VCaP (cell line): ENCODE measurements around the gene ZBTB26.
A peak's percentile ranks its signal among the peaks of the same experiment; 100 is the strongest.

Source experiments
- H3K27ac ChIP-seq: fragments of 450-650 bp; 2 replicates; pipeline ENCODE4 v1.5.1; 2017
- TF ChIP-seq, protein P1 (sequence below): fragments of 450-650 bp; conservative IDR thresholded peaks from 2 replicates; pipeline ENCODE4 v1.5.1; 2017; ENCODE audit warnings: mild to moderate bottlenecking, moderate library complexity

Gene ZBTB26

DNA sequence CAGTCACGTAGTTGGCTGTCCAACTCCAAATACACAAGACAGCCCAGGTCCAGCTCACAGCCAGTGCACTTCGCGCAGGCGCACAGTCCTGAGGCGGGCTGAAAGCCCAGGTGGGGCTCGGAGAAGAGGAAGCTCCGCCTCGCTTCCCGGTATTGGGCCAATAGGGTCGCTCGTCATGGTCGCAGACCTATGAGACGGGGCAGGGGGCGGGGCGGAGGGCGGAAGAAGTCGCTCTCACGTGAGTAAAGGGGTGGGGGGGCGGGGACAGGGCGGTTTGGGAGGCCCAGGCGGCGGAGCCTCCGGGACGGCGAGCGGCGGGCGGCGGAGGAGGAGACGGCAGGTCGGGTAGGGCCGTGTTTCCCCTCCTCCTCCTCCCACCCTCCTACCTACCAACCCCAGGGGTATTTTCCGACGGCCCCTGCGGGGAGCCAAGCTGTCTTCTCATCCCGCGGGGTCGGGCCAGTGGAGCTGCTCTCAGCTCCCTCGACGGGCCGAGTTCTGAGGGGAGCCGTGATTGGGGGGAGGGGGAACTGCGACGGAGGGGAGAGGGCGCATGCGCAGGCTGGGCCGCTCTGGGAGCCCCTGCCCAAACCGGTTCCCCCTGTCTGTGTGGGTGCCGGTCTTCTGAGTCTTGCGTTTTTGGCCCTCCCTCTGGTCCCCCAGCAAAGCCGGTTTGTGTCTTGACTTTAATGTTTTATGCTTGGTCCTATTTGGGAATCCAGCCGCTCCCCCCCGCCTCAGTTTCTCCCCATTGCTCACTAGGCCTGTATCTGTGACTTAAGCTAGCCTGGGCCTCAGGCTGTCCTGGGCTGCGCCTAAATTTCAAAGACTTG is 9.7 kb upstream of the ZBTB26 start, which contains the start of gene RABGAP1:
TSS of gene RABGAP1 (plus strand) at position 272 of the 833 bp plus-strand sequence. CDS start 16,040 bp downstream, outside the sequence.
- H3K27ac ChIP-seq = peak within 1 kb of the TSS; percentile 91
- TF ChIP-seq, protein P1, sequence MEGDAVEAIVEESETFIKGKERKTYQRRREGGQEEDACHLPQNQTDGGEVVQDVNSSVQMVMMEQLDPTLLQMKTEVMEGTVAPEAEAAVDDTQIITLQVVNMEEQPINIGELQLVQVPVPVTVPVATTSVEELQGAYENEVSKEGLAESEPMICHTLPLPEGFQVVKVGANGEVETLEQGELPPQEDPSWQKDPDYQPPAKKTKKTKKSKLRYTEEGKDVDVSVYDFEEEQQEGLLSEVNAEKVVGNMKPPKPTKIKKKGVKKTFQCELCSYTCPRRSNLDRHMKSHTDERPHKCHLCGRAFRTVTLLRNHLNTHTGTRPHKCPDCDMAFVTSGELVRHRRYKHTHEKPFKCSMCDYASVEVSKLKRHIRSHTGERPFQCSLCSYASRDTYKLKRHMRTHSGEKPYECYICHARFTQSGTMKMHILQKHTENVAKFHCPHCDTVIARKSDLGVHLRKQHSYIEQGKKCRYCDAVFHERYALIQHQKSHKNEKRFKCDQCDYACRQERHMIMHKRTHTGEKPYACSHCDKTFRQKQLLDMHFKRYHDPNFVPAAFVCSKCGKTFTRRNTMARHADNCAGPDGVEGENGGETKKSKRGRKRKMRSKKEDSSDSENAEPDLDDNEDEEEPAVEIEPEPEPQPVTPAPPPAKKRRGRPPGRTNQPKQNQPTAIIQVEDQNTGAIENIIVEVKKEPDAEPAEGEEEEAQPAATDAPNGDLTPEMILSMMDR = no peak

DNA sequence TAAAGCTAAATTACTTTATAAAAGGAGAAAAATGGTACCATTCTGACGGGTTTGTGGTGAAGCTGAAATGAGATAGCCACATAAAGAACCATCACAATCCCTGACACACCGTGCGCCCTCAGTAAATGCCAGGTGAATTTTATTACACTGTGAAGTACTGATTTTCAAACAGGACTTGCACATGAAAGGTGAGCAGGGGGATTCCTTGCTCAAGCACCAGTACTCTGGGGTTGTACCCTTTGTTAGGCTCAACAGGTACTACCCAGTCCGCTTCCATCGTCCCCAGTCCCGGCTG is 9.1 kb upstream of the ZBTB26 start:
- H3K27ac ChIP-seq = peak overlapping the region; percentile 91
- TF ChIP-seq, protein P1 = no peak

- TF ChIP-seq, protein P1 = no peak
- peak overlapping the region; percentile 91 for H3K27ac ChIP-seq
These were observed 8.3 kb upstream of the ZBTB26 start for GRCh38 chr9:122939601-122940000.

GRCh38 chr9:122936883-122937282 is 5.6 kb upstream of the ZBTB26 start:
- H3K27ac ChIP-seq = no peak overlapping the region
- TF ChIP-seq, protein P1 = no peak

- H3K27ac ChIP-seq = no peak overlapping the region
- TF ChIP-seq, protein P1 = no peak
These were observed 5.2 kb upstream of the ZBTB26 start for GRCh38 chr9:122936464-122936863.

DNA sequence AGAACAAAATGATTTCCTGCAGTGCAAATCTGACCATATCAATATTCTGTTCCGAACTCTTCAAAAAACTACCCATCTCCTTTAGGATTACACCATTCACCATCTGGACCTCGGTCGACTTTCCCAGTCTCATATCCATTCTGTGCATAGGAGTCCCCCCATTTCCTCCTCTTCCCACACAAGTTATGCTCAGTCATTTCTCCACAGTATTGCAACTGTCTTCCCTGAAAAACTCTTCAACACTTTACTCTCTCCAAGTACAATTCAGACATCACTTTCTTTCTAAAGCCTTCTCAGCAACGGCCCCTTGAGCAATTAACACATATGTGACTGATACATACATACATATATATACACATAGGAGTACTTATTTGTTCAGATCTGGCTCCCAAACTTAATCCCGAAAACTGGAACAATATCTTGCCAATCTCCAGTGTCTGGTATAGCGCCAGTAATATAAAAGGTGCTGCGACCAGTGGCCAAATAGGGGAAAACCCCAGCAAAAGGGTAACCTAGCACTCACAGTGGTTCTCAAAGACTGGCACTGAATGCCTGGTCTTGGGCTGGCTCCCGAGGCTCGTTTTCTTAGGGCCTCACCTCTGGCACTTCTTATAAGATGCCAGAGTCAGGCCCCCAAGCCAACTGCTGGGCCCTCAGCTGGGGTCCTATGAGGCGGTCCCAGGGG is 629 bp downstream of the ZBTB26 start:
- TF ChIP-seq, protein P1 = peak; percentile 21; the same call in 1 of the 2 replicates
- peak overlapping the region; percentile 92 for H3K27ac ChIP-seq

GRCh38 chr9:122929796-122930354 is 1.4 kb downstream of the ZBTB26 start:
- TF ChIP-seq, protein P1 = no peak
- H3K27ac ChIP-seq = no peak overlapping the region
